H9 (cell line): ENCODE measurements around the gene MRGPRD. TPM values are rescaled to one million over a fixed set of nuclear protein-coding genes. Genes with fewer than 3 reads are reported as not detected.

Source experiments
- DNase-seq: peaks from one replicate; pipeline ENCODE4 v3.0.0-alpha.2; 2017
- H2AFZ ChIP-seq: one replicate; pipeline ENCODE4 v1.6.1; 2013; ENCODE audit warnings: mild to moderate bottlenecking, low read length, control low read depth, moderate library complexity
- H2AK5ac ChIP-seq: 2 replicates; pipeline ENCODE4 v1.6.1; 2013; ENCODE audit warnings: low read length, control low read depth, mixed read lengths; ENCODE audit not compliant: insufficient read length
- H2BK120ac ChIP-seq: one replicate; pipeline ENCODE4 v1.6.1; 2013; ENCODE audit warnings: low read depth, mild to moderate bottlenecking, low read length, control low read depth, inconsistent platforms; ENCODE audit not compliant: poor library complexity, severe bottlenecking
- H2BK12ac ChIP-seq: 2 replicates; pipeline ENCODE4 v1.6.1; 2013; ENCODE audit warnings: low read length, control low read depth, mixed read lengths, low read depth; ENCODE audit not compliant: insufficient read length
- H2BK15ac ChIP-seq: 2 replicates; pipeline ENCODE4 v1.6.1; 2013; ENCODE audit warnings: low read depth, low read length, control low read depth
- H2BK20ac ChIP-seq: one replicate; pipeline ENCODE4 v1.6.1; 2013; ENCODE audit warnings: low read depth, mild to moderate bottlenecking, low read length, control low read depth, inconsistent platforms; ENCODE audit not compliant: poor library complexity, severe bottlenecking
- H2BK5ac ChIP-seq: 2 replicates; pipeline ENCODE4 v1.6.1; 2013; ENCODE audit warnings: low read length, control low read depth, mixed read lengths; ENCODE audit not compliant: insufficient read length
- H3K14ac ChIP-seq: 2 replicates; pipeline ENCODE4 v1.6.1; 2013; ENCODE audit warnings: low read length, control low read depth; ENCODE audit not compliant: insufficient read depth
- H3K18ac ChIP-seq: 2 replicates; pipeline ENCODE4 v1.6.1; 2013; ENCODE audit warnings: low read depth, mild to moderate bottlenecking, mixed read lengths, low read length, control low read depth; ENCODE audit not compliant: insufficient read length
- H3K23ac ChIP-seq: 2 replicates; pipeline ENCODE4 v1.6.1; 2013; ENCODE audit warnings: low read length, control low read depth, mixed read lengths, low read depth; ENCODE audit not compliant: insufficient read length
- H3K23me2 ChIP-seq: 2 replicates; pipeline ENCODE4 v1.6.1; 2013; ENCODE audit warnings: low read depth, mild to moderate bottlenecking, mixed read lengths, low read length, control low read depth; ENCODE audit not compliant: insufficient read length, poor library complexity, severe bottlenecking
- H3K27ac ChIP-seq: 2 replicates; pipeline ENCODE4 v1.5.1; 2013; ENCODE audit warnings: low read length, control low read depth, mixed read lengths, low read depth; ENCODE audit not compliant: insufficient read length
- H3K27me3 ChIP-seq: 2 replicates; pipeline ENCODE4 v1.6.1; 2013; ENCODE audit warnings: low read length, control low read depth, inconsistent platforms; ENCODE audit not compliant: insufficient read depth
- H3K4ac ChIP-seq: 2 replicates; pipeline ENCODE4 v1.6.1; 2013; ENCODE audit warnings: low read depth, mild to moderate bottlenecking, control low read depth, inconsistent platforms, low read length, moderate library complexity
- H3K4me1 ChIP-seq: 2 replicates; pipeline ENCODE4 v1.6.1; 2013; ENCODE audit warnings: low read length, control low read depth, inconsistent platforms; ENCODE audit not compliant: insufficient read depth
- H3K4me2 ChIP-seq: 2 replicates; pipeline ENCODE4 v1.6.1; 2013; ENCODE audit warnings: low read length, control low read depth, mixed read lengths; ENCODE audit not compliant: insufficient read length, insufficient read depth
- H3K56ac ChIP-seq: 2 replicates; pipeline ENCODE4 v1.6.1; 2013; ENCODE audit warnings: low read depth, mild to moderate bottlenecking, mixed read lengths, low read length, control low read depth; ENCODE audit not compliant: insufficient read length
- H3K79me1 ChIP-seq: 2 replicates; pipeline ENCODE4 v1.6.1; 2013; ENCODE audit warnings: low read depth, mild to moderate bottlenecking, moderate library complexity, low read length, control low read depth, inconsistent platforms; ENCODE audit not compliant: insufficient read depth, poor library complexity, severe bottlenecking
- H3K79me2 ChIP-seq: 2 replicates; pipeline ENCODE4 v1.6.1; 2013; ENCODE audit warnings: low read length, control low read depth, inconsistent platforms; ENCODE audit not compliant: insufficient read depth
- H3K9ac ChIP-seq: 2 replicates; pipeline ENCODE4 v1.6.1; 2013; ENCODE audit warnings: low read length, control low read depth, mixed read lengths; ENCODE audit not compliant: insufficient read length; ENCODE audit errors: extremely low read depth
- H3K9me3 ChIP-seq: one replicate; pipeline ENCODE4 v1.6.1; 2013; ENCODE audit warnings: low read depth, low read length, inconsistent platforms; ENCODE audit not compliant: control insufficient read depth
- H3T11ph ChIP-seq: one replicate; pipeline ENCODE4 v1.6.1; 2013; ENCODE audit warnings: mild to moderate bottlenecking, low read length, control low read depth, inconsistent platforms
- H4K20me1 ChIP-seq: one replicate; pipeline ENCODE4 v1.6.1; 2013; ENCODE audit not compliant: control insufficient read depth, insufficient read length, insufficient read depth
- H4K5ac ChIP-seq: 2 replicates; pipeline ENCODE4 v1.6.1; 2013; ENCODE audit warnings: low read depth, mild to moderate bottlenecking, mixed read lengths, low read length, control low read depth; ENCODE audit not compliant: insufficient read length
- H4K8ac ChIP-seq: replicated peaks from 2 replicates; pipeline ENCODE4 v1.6.1; 2013; ENCODE audit warnings: low read length, control low read depth, mixed read lengths, low read depth; ENCODE audit not compliant: insufficient read length
- H4K91ac ChIP-seq: 2 replicates; pipeline ENCODE4 v1.6.1; 2013; ENCODE audit warnings: low read depth, mild to moderate bottlenecking, moderate library complexity, mixed read lengths, low read length, control low read depth; ENCODE audit not compliant: insufficient read length
- H3K27ac Mint-ChIP-seq, 3 experiments: 2 replicates in 2 of 3; 3 replicates in 1 of 3; pipeline ENCODE4 v1.8.0; 2020 to 2021; ENCODE audit warnings: mixed read lengths in 3 of 3, mild to moderate bottlenecking in 1 of 3, moderate library complexity in 1 of 3
- H3K27me3 Mint-ChIP-seq: 2 replicates; pipeline ENCODE4 v1.8.0; 2021; ENCODE audit warnings: low read depth, mild to moderate bottlenecking, moderate library complexity, mixed read lengths
- H3K36me3 Mint-ChIP-seq, 3 experiments: 2 replicates in 2 of 3; 3 replicates in 1 of 3; pipeline ENCODE4 v1.8.0; 2020 to 2021; ENCODE audit warnings: low read depth in 3 of 3, mixed read lengths in 3 of 3; ENCODE audit not compliant: insufficient read depth in 1 of 3
- H3K4me1 Mint-ChIP-seq, 2 experiments: 2 replicates each; pipeline ENCODE4 v1.8.0; 2020; ENCODE audit warnings: mixed read lengths in 2 of 2
- H3K4me3 Mint-ChIP-seq, 2 experiments: 2 replicates in 1 of 2; 3 replicates in 1 of 2; pipeline ENCODE4 v1.8.0; 2020 to 2021; ENCODE audit warnings: mild to moderate bottlenecking in 2 of 2, mixed read lengths in 2 of 2, moderate library complexity in 1 of 2
- H3K9me3 Mint-ChIP-seq, 2 experiments: 2 replicates in 1 of 2; 3 replicates in 1 of 2; pipeline ENCODE4 v1.8.0; 2020; ENCODE audit warnings: mild to moderate bottlenecking in 2 of 2, mixed read lengths in 2 of 2, moderate library complexity in 1 of 2
- WGBS: extraction: QIAGEN DNeasy Blood & Tissue Kit; methylation state at CpG from one replicate; pipeline ENCODE4 v1.1.7; 2013; ENCODE audit warnings: missing lambda C conversion rate, low lambda C conversion rate, mixed read lengths; ENCODE audit not compliant: insufficient read length; ENCODE audit errors: extremely low coverage; 5-methylcytosine and 5-hydroxymethylcytosine counted together
- total RNA-seq: library from RNA; stranded (reverse); gene quantifications from 2 replicates; pipeline ENCODE4 v1.2.1, GENCODE V29; 2021
- TF ChIP-seq, protein P1 (sequence below): fragments of 200-600 bp; sonication (generic); conservative IDR thresholded peaks from 3 replicates; pipeline ENCODE4 v1.8.0; 2021; ENCODE audit warnings: antibody characterized with exemption, mild to moderate bottlenecking

MRGPRD gene
- total RNA-seq, 1 experiment from 2014 or later = not detected

DNA sequence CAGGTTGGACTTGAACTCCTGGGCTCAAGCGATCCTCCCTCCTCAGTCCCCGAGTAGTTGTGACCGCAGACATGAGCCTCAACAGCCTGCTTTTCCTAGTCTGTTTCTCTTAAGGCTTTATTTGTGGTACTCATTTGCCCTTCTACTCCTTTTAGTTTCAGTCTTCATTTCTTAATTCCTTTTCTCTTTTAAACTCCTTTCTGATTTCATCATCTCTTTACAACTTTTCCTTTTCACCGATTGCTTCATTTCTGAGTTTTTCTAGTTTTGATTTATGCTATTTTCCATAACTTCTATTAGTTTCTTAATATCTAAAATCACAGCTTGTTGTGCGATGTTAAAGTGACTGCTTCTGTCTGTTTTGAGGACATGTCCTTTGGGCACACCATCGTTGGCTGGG is 49.5 kb upstream of the MRGPRD start:
- Histone ChIP-seq H4K91ac (no peak overlapping the region), H3K27me3 (no peaks in the 10 kb centered on the region), H3K4ac (no peak overlapping the region), H4K5ac (no peak overlapping the region), H3K56ac (no peak overlapping the region), H2BK5ac (no peak overlapping the region), H3K4me2 (no peak overlapping the region), H4K8ac (no peak overlapping the region), H2BK15ac (no peak overlapping the region), H2BK12ac (no peak overlapping the region), H3T11ph (no peak overlapping the region), H3K4me1 (no peaks in the 10 kb centered on the region; the same call in 1 of the 2 replicates), H2BK120ac (no peak overlapping the region), H2BK20ac (no peak overlapping the region), H3K18ac (no peak overlapping the region), H2AK5ac (no peak overlapping the region), H3K79me1 (no peaks in the 10 kb centered on the region), H3K23me2 (no peaks in the 10 kb centered on the region), H3K9ac (no peak overlapping the region), H3K79me2 (no peaks in the 10 kb centered on the region), H3K27ac (no peak overlapping the region), H3K14ac (no peak overlapping the region), H2AFZ (no peak overlapping the region), H3K23ac (no peak overlapping the region), H3K9me3 (no peaks in the 10 kb centered on the region), H4K20me1 (no peaks in the 10 kb centered on the region)
- WGBS = 100% methylated on average over 1 of the region's 6 CpGs
- H3K27ac Mint-ChIP-seq = no peak overlapping the region; a peak in 1 of 7 replicates
- H3K4me1 Mint-ChIP-seq = peaks cover 18 to 40% of the 10 kb centered on the region in 2 experiments
- H3K4me3 Mint-ChIP-seq = no peak overlapping the region
- no peaks in the 10 kb centered on the region for H3K9me3 Mint-ChIP-seq
- TF ChIP-seq, protein P1, sequence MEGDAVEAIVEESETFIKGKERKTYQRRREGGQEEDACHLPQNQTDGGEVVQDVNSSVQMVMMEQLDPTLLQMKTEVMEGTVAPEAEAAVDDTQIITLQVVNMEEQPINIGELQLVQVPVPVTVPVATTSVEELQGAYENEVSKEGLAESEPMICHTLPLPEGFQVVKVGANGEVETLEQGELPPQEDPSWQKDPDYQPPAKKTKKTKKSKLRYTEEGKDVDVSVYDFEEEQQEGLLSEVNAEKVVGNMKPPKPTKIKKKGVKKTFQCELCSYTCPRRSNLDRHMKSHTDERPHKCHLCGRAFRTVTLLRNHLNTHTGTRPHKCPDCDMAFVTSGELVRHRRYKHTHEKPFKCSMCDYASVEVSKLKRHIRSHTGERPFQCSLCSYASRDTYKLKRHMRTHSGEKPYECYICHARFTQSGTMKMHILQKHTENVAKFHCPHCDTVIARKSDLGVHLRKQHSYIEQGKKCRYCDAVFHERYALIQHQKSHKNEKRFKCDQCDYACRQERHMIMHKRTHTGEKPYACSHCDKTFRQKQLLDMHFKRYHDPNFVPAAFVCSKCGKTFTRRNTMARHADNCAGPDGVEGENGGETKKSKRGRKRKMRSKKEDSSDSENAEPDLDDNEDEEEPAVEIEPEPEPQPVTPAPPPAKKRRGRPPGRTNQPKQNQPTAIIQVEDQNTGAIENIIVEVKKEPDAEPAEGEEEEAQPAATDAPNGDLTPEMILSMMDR = no peak
- DNase-seq = no peak
- peaks cover 1% of the 10 kb centered on the region; the same call in 1 of the 2 replicates for H3K27me3 Mint-ChIP-seq
- H3K36me3 Mint-ChIP-seq = no peaks in the 10 kb centered on the region
